Hepatocyte (in vitro differentiated cells): ENCODE data around the gene RNF183. TPM values are rescaled to one million over a fixed set of nuclear protein-coding genes. Genes with fewer than 3 reads are reported as not detected.

Source experiments
- DNase-seq: peaks from one replicate; pipeline ENCODE4 v3.0.0-alpha.2; 2016; ENCODE audit warnings: low spot score
- H2AFZ ChIP-seq: fragments of 200-600 bp; sonication (generic); 2 replicates; pipeline ENCODE4 v1.6.0; 2016; ENCODE audit warnings: antibody characterized with exemption, mild to moderate bottlenecking
- H3K27ac ChIP-seq: fragments of 200-600 bp; sonication (generic); 2 replicates; pipeline ENCODE4 v1.5.1; 2016; ENCODE audit warnings: mild to moderate bottlenecking
- H3K27me3 ChIP-seq: fragments of 200-600 bp; sonication (generic); 2 replicates; pipeline ENCODE4 v1.6.1; 2016
- H3K36me3 ChIP-seq: fragments of 200-600 bp; sonication (generic); replicated peaks from 2 replicates; pipeline ENCODE4 v1.5.1; 2016; ENCODE audit warnings: low read depth; ENCODE audit not compliant: insufficient read depth
- H3K4me1 ChIP-seq: fragments of 200-600 bp; sonication (generic); 2 replicates; pipeline ENCODE4 v1.5.1; 2016; ENCODE audit warnings: mild to moderate bottlenecking, moderate library complexity; ENCODE audit not compliant: insufficient read depth
- H3K4me2 ChIP-seq: fragments of 200-600 bp; sonication (generic); 2 replicates; pipeline ENCODE4 v1.6.0; 2016
- H3K4me3 ChIP-seq: fragments of 200-600 bp; sonication (generic); 2 replicates; pipeline ENCODE4 v1.5.1; 2016; ENCODE audit warnings: mild to moderate bottlenecking
- H3K79me2 ChIP-seq: fragments of 200-600 bp; sonication (generic); 2 replicates; pipeline ENCODE4 v1.6.0; 2017; ENCODE audit warnings: mild to moderate bottlenecking
- H3K9me2 ChIP-seq: fragments of 200-600 bp; sonication (generic); replicated peaks from 2 replicates; pipeline ENCODE4 v1.6.0; 2017; ENCODE audit warnings: mild to moderate bottlenecking; ENCODE audit not compliant: insufficient read depth
- H3K9me3 ChIP-seq: fragments of 200-600 bp; sonication (generic); 2 replicates; pipeline ENCODE4 v1.5.1; 2016; ENCODE audit warnings: low read depth, mild to moderate bottlenecking
- H4K20me1 ChIP-seq: fragments of 200-600 bp; sonication (generic); 2 replicates; pipeline ENCODE4 v1.6.0; 2016; ENCODE audit warnings: mild to moderate bottlenecking; ENCODE audit not compliant: insufficient read depth, poor library complexity, severe bottlenecking
- EZH2 ChIP-seq: fragments of 200-600 bp; sonication (generic); IDR thresholded peaks from 2 replicates; pipeline ENCODE4 v1.6.1; 2016; ENCODE audit warnings: antibody characterized with exemption, mild to moderate bottlenecking, borderline replicate concordance
- EZH2phosphoT487 ChIP-seq: fragments of 200-600 bp; sonication (generic); IDR thresholded peaks from one replicate; pipeline ENCODE4 v1.6.1; 2018; ENCODE audit warnings: antibody characterized with exemption, mild to moderate bottlenecking, low read depth, moderate library complexity; ENCODE audit not compliant: unreplicated experiment, severe bottlenecking
- WGBS: methylation state at CpG from one replicate; pipeline ENCODE4 v1.1.6; 2016; ENCODE audit warnings: low lambda C conversion rate; ENCODE audit errors: missing lambda C conversion rate; 5-methylcytosine and 5-hydroxymethylcytosine counted together
- polyA plus RNA-seq: library from polyadenylated mRNA; unstranded; fragments of >200 nt; fragmentation: Nextera tagmentation; extraction: Ambion mirVana; gene quantifications from 2 replicates; pipeline ENCODE4 v1.2.1, GENCODE V29; 2016
- total RNA-seq: library from RNA; depleted of rRNA; stranded (reverse); fragments of >200 nt; gene quantifications from 2 replicates; pipeline ENCODE4 v1.2.3, GENCODE V29; 2014
- TF ChIP-seq, protein P1 (sequence below): fragments of 200-600 bp; sonication (generic); IDR thresholded peaks from 2 replicates; pipeline ENCODE4 v1.5.1; 2016; ENCODE audit warnings: antibody characterized with exemption, mild to moderate bottlenecking; ENCODE audit not compliant: poor library complexity

Gene RNF183
- total and polyA plus RNA-seq, 2 experiments from 2014 or later = 0.21 to 0.43 TPM

DNA sequence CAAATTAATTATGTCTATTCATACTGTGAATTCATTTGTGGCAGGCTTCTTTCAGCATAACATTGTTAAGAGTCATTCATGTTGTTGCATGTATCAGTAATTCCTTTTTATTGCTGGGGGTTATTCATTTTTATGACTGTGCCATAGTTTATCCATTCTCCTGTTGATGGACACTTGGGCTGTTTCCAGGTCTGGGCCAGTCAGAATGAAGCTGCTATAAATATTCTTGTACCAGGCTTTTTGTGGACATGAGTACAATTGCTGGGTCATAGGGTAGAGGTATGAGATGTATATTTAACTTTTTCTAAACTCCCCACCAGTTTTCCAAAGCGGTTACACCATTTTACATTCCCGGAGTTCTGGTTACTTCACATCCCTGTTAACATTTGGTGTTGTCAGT, 14.1 kb downstream of the RNF183 start:
- TF ChIP-seq EZH2phosphoT487 (no peak), EZH2 (no peak)
- TF ChIP-seq, protein P1, sequence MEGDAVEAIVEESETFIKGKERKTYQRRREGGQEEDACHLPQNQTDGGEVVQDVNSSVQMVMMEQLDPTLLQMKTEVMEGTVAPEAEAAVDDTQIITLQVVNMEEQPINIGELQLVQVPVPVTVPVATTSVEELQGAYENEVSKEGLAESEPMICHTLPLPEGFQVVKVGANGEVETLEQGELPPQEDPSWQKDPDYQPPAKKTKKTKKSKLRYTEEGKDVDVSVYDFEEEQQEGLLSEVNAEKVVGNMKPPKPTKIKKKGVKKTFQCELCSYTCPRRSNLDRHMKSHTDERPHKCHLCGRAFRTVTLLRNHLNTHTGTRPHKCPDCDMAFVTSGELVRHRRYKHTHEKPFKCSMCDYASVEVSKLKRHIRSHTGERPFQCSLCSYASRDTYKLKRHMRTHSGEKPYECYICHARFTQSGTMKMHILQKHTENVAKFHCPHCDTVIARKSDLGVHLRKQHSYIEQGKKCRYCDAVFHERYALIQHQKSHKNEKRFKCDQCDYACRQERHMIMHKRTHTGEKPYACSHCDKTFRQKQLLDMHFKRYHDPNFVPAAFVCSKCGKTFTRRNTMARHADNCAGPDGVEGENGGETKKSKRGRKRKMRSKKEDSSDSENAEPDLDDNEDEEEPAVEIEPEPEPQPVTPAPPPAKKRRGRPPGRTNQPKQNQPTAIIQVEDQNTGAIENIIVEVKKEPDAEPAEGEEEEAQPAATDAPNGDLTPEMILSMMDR = no peak
- no peak overlapping the region for H2AFZ ChIP-seq
- 92% methylated on average over 2 of the region's 2 CpGs for WGBS
- no peaks in the 10 kb centered on the region for H3K27me3 ChIP-seq
- no peaks in the 10 kb centered on the region for H3K9me3 ChIP-seq
- no peaks in the 10 kb centered on the region for H3K9me2 ChIP-seq
- H4K20me1 ChIP-seq = no peaks in the 10 kb centered on the region
- no peaks in the 10 kb centered on the region for H3K79me2 ChIP-seq
- H3K4me3 ChIP-seq = no peak overlapping the region
- DNase-seq = no peak
- H3K4me2 ChIP-seq = no peak overlapping the region
- H3K36me3 ChIP-seq = peaks cover 3% of the 10 kb centered on the region
- no peaks in the 10 kb centered on the region for H3K4me1 ChIP-seq
- H3K27ac ChIP-seq = peak overlapping the region; percentile 31

DNA sequence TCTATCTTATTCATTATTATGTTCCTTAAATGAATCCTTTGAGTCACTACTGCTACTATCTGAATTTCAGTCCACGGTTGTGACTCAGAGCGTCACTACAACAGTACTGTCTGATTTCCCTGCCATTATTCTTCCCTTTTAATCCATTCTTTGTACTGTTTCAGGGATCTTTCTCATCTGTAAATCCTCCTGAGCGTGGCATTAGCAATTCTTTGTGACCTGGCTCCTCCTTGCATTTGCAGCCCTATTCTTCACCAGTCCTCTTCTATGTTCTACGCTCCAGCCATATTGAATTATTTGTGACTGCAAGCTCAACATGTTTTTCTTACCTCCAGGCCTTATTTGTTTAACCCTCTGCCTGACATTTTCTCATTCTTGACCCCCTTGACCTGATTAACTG, 21.8 kb downstream of the RNF183 start:
- no peak overlapping the region for H3K4me3 ChIP-seq
- no peaks in the 10 kb centered on the region for H3K9me3 ChIP-seq
- no peaks in the 10 kb centered on the region for H4K20me1 ChIP-seq
- H2AFZ ChIP-seq = no peak overlapping the region
- no peak overlapping the region for H3K4me2 ChIP-seq
- H3K27ac ChIP-seq = no peak overlapping the region
- H3K79me2 ChIP-seq = peaks cover 18% of the 10 kb centered on the region
- H3K4me1 ChIP-seq = peaks cover 4% of the 10 kb centered on the region
- DNase-seq = no peak
- no peaks in the 10 kb centered on the region for H3K36me3 ChIP-seq
- H3K9me2 ChIP-seq = no peaks in the 10 kb centered on the region
- 98% methylated on average over 4 of the region's 4 CpGs for WGBS
- TF ChIP-seq, protein P1 = no peak
- no peak for TF ChIP-seq EZH2
- H3K27me3 ChIP-seq = no peaks in the 10 kb centered on the region

DNA sequence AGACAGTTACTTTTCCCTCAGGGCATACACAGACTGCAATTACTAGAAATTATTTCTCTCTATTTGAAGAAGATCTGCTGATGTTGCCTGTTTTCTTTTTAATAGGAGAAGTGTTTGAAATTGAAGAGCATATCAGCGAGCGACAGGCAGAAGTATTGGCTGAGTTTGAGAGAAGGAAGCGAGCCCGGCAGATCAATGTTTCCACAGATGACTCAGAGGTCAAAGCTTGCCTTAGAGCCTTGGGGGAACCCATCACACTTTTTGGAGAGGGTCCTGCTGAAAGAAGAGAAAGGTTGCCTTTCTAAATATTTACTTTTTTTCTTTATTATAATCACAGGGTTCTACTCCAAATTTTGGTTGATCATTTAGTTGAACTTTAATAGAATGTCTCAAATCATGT, 24.3 kb downstream of the RNF183 start:
- no peaks in the 10 kb centered on the region for H3K9me3 ChIP-seq
- H3K9me2 ChIP-seq = no peaks in the 10 kb centered on the region
- no peak overlapping the region for H2AFZ ChIP-seq
- no peak overlapping the region for H3K27ac ChIP-seq
- H3K27me3 ChIP-seq = no peaks in the 10 kb centered on the region
- H3K36me3 ChIP-seq = no peaks in the 10 kb centered on the region
- no peaks in the 10 kb centered on the region for H4K20me1 ChIP-seq
- no peak overlapping the region for H3K4me3 ChIP-seq
- no peak for DNase-seq
- peaks cover 8% of the 10 kb centered on the region for H3K4me1 ChIP-seq
- no peak for TF ChIP-seq EZH2
- TF ChIP-seq EZH2phosphoT487 = no peak
- H3K4me2 ChIP-seq = no peak overlapping the region
- 90% methylated on average over 4 of the region's 4 CpGs for WGBS
- H3K79me2 ChIP-seq = peaks cover 27% of the 10 kb centered on the region

DNA sequence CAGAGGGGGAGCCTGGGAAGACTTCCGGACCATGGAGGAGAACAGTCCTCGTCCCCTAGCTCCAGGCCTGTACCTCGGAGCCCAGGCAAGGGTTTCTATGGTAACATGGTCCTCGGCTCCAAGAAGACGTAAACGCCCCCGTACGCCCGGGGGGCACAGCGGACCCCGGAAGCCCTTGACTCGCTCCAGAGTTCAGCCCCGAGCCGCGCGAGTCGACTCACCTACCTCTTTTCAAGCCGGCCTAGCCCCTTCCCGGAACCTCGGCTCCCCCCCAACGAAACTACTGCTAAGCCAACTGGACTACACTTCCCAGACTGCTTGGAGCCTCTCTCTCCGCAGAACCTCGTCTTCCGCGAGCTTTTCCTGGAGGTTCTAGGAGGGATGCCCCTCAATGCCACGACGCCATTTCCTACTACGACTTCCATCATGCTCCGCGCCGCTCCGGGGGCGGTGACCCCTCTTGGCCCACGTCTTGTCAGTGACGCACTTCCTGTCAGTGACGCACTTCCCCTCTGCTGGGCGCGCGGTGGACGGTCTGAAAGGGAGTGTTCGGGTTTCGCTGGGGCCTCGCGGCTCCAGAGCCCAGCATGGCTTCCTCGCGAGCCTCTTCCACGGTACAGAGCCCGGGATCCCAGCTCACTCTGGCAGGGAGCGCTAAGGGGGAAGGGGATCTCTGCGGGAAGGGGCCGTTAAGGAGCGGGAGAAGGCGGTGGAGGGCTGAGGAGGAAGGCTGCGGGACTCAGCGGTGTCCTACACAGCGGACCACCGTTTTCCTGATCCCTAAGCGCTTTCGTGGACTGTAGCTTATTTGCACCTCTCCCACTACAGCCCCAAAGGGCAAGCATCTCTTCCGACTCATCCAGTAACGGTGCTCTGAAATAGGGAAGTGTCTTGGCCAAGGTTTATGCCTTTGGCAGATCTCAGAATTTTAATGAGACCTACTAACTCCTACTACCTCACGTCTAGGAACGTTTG, 27.7 kb downstream of the RNF183 start, which contains the start of the genes CDC26 and PRPF4:
CDC26 (minus strand) TSS at position 416 of the 975 bp plus-strand sequence. CDS start 3,065 bp downstream, outside the sequence.
PRPF4 (plus strand) TSS at position 502 of the 975 bp plus-strand sequence; CDS start at position 588, 86 bp downstream.
- Histone ChIP-seq H3K9me3 (no peaks in the 10 kb centered on the region), H3K4me1 (peaks cover 8% of the 10 kb centered on the region), H3K9me2 (no peaks in the 10 kb centered on the region), H3K36me3 (no peaks in the 10 kb centered on the region), H4K20me1 (no peaks in the 10 kb centered on the region), H2AFZ (peak within 1 kb of the TSS; percentile 50), H3K27ac (peak within 1 kb of the TSS; percentile 87), H3K27me3 (no peaks in the 10 kb centered on the region), H3K4me2 (peak within 1 kb of the TSS; percentile 85), H3K4me3 (peak within 1 kb of the TSS; percentile 41), H3K79me2 (peaks cover 36% of the 10 kb centered on the region)
- peak; percentile 99 for DNase-seq
- WGBS = under 1% methylated on average over 57 of the region's 63 CpGs
- no peak for TF ChIP-seq EZH2phosphoT487
- TF ChIP-seq EZH2 = no peak
- TF ChIP-seq, protein P1 = no peak
